Measurements from ENCODE around the gene TNFRSF18.

GRCh38 chr1:1205769-1206375, 520 bp downstream of the TNFRSF18 start:
- TF ChIP-seq POLR2A (IDR thresholded peaks at IDR 0.05; ENCODE audit: low read depth) (no peak), CTCF (IDR thresholded peaks at IDR 0.05) (no peak)

Data from esophagus muscularis mucosa (tissue), 3 donors.